Measurements from ENCODE around the gene TSPAN13. TPM values are rescaled to one million over a fixed set of nuclear protein-coding genes. Genes with fewer than 3 reads are reported as not detected.
A peak's percentile ranks its signal among the peaks of the same experiment; 100 is the strongest.

TSPAN13 gene
- total RNA-seq, 1 donor from 2014 or later = 12.7 TPM

GRCh38 chr7:16815001-16815400 lies 61.4 kb downstream of the TSPAN13 start:
- no peak for ATAC-seq

DNA sequence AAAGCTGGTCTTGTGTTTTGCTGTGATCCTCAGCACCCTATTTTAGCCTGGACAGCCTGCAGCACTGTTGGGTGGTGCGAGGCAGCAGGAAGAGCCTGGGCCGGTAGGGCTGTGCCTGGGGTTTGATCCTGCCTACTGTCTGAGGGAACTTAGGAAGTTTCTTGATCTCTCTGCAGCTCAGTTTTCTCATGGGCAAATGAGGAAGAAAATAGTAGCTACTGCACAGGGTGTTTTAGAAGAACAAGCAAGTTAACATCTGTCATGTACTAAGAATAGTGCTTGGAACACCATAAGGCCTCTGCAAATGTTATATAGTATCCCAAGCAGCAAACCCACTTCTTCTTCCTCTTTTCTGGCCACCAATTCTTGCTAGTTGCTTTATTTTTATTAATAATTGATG lies 63.3 kb downstream of the TSPAN13 start:
- ATAC-seq = peak; percentile 24

DNA sequence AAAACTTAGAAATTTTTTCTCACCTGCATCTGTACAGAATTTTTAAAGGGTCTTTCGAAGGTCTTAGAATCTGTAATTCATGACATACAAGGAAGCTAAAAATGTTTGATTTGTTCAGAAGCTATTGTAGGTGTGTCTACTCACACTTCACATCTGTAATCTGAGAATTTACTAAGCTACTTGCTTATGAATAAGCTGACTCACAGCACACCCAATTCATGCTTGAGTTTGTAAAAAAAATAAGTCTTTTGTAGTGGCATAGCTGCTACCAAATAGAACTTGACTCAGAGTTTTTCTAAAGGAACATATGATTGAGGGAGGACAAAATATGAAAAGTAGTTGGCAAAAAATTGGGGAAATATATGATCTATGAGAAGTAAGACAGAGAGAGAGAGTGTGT lies 64.0 kb downstream of the TSPAN13 start:
- ATAC-seq = peak; percentile 92

DNA sequence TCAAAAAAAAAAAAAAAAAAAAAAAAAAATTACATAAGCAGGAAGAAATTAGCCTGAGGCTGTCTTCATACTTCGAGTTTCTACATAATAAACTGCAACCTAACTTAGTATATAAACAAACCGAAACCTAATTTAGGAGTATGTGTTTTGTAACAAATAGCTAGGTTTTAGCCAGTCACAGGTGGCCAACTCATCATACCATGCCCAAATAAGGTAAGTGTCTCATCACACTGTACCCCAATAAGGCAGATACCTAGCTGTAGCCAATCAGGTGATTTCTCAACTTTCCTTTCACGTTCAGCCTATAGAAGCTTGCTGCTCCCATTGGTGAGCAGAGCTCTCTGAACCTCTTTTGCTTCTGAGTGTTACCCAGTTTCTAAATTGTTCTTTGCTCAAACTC lies 65.2 kb downstream of the TSPAN13 start:
- no peak for ATAC-seq

- ATAC-seq = no peak
Observed at GRCh38 chr7:16822029-16822428, 68.5 kb downstream of the TSPAN13 start.

DNA sequence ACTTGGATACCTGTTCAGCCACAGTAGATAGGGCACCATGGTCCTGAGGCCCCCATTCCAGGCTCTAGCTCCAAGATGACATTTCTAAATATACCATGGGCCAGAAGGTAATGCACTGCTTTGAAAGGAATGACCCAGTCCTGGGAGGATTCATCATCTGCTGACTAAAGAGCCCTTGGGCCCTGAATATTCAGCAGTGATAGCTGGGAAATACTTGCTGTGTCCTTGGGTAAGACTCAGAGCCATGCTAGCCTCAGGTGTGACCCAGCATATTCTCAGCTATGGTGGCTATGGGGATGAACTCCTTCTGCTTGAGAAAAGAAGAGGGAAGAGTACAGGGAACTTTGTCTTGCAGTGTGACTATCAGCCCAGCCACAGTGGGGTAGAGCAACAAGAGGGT lies 72.5 kb downstream of the TSPAN13 start:
- no peak for ATAC-seq

GRCh38 chr7:16833373-16833772 lies 79.8 kb downstream of the TSPAN13 start:
- no peak for ATAC-seq

Other genes with a start within 250 kb of the TSPAN13 start
- not detected for gene LRRC72, start 226.9 kb upstream of the TSPAN13 start, total RNA-seq
- 7.3 TPM for gene ANKMY2, start 108.0 kb upstream of the TSPAN13 start, total RNA-seq
- 58.9 TPM for gene BZW2, start 107.6 kb upstream of the TSPAN13 start, total RNA-seq
- gene AGR2, start 51.2 kb downstream of the TSPAN13 start, total RNA-seq = 7.5 TPM
- gene AGR3, start 128.2 kb downstream of the TSPAN13 start, total RNA-seq = not detected